ENCODE results near the gene DPYSL5.

- TF ChIP-seq, protein P1, sequence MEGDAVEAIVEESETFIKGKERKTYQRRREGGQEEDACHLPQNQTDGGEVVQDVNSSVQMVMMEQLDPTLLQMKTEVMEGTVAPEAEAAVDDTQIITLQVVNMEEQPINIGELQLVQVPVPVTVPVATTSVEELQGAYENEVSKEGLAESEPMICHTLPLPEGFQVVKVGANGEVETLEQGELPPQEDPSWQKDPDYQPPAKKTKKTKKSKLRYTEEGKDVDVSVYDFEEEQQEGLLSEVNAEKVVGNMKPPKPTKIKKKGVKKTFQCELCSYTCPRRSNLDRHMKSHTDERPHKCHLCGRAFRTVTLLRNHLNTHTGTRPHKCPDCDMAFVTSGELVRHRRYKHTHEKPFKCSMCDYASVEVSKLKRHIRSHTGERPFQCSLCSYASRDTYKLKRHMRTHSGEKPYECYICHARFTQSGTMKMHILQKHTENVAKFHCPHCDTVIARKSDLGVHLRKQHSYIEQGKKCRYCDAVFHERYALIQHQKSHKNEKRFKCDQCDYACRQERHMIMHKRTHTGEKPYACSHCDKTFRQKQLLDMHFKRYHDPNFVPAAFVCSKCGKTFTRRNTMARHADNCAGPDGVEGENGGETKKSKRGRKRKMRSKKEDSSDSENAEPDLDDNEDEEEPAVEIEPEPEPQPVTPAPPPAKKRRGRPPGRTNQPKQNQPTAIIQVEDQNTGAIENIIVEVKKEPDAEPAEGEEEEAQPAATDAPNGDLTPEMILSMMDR (IDR thresholded peaks at IDR 0.05), result no peak
- TF ChIP-seq POLR2AphosphoS5 (IDR thresholded peaks at IDR 0.05), result no peak
Measured at GRCh38 chr2:26979741-26980140, 131.8 kb downstream of the DPYSL5 start.
